GM19023 (cell line): ENCODE results near the gene CHCHD4.
"Not testable (repeated sequence)": the region's sequence is repeated elsewhere in the genome, so short reads cannot be mapped to it uniquely, and the experiment has no call there.

ENCODE experiments used
- ATAC-seq: cut with Tn5 transposase; IDR thresholded peaks from one replicate; pipeline ENCODE4 v1.9.1; 2021; ENCODE audit warnings: mild to moderate bottlenecking, moderate library complexity; ENCODE audit not compliant: unreplicated experiment

Gene CHCHD4

DNA sequence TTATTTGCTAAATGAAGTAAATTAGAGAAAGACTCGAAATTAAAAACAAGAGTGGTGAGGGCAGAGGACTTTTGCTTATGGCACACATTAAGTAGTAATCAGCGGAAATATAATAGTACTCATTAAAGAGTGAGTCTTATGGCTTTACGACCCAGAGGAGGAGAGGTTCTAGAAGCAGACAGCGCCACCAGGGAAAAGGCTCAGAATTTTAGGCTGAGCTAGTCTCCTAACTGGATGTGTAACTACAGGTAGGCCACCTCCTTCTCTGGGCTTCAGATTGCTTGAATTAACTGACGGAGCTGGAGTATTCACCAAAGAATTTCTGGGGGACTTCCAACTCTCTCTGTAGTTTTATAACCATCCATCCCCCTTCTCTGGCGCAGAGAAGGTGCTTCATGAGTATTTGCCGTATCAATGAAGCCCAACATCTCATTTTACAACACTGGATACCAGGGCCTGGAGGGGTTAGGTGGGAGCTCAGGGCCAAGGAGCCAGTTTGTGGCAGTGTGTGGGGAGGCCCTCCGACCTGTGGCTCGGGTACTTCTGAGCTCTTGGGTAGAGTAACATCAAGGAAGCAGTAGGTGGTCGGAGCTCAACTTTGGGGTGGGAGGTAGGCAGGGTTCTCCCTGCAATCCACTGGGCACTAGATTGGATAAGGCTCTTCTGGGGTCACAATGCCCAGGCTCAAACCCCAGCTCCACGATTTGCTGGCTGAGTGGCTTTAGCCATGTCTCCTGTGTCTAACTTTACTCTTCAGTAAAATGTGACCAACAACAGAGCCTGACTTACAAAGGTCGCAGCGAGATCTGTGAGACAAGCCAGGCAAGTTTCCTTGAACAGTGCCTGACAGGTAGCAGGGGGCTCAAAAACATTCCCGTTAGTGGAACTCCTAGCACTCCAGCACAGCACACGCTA, 1.1 kb downstream of the CHCHD4 start:
- ATAC-seq, result no peak

DNA sequence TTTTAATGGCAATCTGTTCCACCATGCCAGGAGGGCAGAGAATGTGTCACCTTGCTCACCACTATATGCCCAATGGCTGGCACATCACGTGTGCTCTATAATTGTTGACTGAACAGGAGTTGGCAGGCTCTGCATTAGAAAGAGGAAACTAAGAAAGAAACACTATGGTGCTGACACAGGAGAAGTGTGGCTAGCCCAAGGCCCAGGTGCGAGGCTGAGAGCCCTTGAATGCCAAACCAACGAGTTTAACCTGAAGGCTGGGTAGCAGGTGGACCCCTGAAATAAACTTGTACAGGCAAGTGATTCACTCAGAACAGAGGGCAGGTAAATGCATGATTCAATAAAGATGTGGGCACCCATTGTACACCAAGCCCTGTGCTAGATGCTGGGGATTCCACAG, 2.4 kb downstream of the CHCHD4 start:
- no peak for ATAC-seq

DNA sequence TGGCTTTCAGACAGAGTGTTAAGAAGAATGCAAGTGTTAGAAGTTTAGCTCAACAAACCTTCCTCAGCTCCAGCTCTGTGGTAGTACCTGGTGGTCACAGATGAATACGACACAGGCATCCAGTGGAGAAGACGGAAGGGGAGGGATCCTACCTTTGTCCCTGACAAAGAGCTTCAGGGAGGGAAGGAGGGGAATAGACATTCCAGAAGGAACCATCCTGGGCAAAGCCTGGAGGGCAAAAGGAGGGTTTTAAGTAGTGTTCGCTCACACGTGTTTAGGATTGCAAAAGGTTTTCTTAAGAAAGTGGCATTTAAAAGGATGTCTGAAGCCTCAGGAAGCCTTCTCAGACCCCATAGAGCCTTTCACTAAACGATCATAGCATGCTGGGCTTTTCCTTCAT, 2.8 kb downstream of the CHCHD4 start:
- ATAC-seq, result no peak

DNA sequence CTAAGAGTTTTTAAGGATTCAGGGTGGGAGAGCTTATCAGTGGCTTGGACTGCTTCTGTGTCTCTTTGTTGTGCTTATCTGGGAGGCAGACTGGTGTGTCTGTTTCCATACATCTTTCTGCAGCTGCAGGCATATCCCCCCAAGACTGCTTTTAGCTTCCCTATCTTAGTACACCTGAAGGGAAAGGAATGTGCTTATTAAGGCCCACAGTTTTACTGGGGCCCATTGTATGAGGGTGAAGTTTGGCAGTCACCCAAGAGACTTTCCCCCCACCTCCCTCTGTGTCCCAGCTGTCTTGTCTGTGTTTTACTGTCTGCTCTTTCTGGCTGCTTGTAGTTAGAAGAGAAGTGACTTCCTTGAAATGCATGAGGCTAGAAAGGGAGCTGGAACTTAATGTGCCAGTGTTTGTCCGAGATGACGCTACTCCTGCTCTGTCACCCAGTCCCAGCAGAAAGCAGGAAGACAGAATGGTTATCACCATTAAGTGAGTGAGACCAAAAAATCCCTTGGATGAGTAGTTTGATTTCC, 3.7 kb downstream of the CHCHD4 start:
- not testable (repeated sequence) for ATAC-seq

GRCh38 chr3:14120111-14120920, 4.4 kb downstream of the CHCHD4 start:
- ATAC-seq, result no peak

DNA sequence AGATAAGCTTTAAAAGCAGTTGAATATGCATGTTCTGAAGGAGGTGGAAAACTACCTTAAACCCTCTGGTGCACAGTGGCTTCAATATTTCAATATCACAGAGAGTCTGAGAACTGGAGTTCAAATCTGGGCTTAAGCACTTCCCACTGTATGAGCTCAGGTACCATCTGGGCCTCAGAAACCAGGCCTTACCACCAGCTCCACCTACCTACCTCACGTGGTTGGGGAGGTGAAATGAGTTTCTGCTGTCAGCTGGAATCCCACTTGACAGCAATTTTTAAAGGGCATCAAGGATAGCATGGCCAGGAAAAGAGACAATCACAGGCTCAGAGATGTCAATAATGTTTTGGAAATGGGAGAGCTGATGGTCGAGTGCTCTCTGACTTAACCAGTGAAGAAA, 5.0 kb downstream of the CHCHD4 start:
- no peak for ATAC-seq

DNA sequence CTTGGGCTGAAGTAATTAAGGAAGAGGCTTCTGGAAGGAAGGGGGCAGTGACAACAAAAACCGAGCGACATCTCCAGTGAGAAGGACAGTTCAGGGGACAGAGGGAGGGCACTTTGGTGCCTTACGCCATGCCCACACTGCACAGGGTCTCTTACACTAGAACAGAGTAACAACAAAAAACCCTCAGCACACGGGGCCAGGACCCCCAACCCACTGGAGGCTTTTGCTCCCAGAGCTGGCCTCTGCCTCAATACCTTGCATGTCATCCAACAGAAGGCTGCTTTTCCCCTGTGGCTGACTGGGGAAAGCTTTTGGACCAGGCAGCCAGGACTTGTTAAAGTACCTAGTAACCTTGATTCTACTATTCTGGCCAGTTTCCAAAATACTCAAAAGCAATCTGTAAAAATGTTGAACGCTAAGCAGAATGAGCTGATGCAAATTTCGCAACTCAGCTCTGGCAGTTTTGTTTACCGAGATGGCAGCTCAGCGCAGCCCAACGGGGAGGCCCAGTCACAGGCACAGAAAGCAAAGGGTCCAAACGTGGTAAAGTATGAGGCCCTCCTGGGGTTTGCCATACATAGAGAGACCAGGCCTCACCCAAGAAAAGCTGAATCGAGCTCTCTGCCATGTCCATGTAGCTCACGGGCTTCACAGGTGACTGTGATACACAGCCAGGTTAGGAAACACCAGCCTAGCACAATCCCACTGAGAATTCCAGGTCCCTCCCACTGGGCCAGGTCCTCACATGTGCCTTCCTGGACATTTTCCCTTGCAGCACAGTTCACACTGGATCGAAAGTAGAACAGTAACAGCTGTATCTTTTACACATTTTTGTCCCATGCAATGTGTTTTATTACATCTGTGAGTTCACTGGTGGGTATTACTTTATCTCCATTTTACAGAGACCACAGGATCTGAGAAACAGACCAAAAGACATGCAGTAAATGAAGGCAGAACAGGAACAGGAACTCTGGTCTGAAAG, 6.0 kb downstream of the CHCHD4 start:
- no peak for ATAC-seq

GRCh38 chr3:14117468-14118399, 6.9 kb downstream of the CHCHD4 start:
- no peak for ATAC-seq

DNA sequence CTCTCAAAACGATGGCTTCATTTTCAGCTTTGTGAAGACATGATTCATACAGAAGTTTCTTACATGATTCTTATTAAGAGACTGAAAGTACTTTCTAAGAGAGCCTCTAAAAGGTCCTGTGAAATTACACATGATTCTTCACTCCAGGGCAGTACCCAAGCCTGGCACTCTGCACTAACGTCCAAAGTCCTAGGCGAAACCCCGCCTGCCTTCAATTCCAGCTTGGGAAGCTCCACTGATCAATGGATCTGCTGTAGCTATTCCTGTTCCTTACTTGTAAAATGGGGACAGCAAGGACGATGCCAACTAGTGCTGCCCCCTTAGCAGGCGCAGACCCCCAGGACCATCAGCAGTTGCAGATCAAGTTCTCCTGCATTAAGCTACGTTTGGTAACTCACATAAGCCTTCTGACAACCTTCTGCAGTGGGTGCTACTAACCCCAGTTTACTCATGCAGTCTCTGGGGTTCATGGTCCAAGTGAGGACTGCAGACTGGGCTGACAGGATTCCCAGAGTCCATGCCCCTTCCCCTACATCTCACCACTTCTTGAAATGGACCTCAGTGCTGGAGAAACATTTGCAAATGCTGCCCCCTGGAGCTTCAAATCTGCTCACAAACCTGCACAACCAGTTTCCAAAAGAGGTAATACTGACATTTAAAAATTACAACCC, 10.6 kb downstream of the CHCHD4 start:
- no peak for ATAC-seq

GRCh38 chr3:14110699-14111098, 14.0 kb downstream of the CHCHD4 start:
- no peak for ATAC-seq

- not testable (repeated sequence) for ATAC-seq
Measured at GRCh38 chr3:14109821-14110220, 14.8 kb downstream of the CHCHD4 start.

GRCh38 chr3:14097616-14098391, 26.9 kb downstream of the CHCHD4 start:
- ATAC-seq, result no peak

DNA sequence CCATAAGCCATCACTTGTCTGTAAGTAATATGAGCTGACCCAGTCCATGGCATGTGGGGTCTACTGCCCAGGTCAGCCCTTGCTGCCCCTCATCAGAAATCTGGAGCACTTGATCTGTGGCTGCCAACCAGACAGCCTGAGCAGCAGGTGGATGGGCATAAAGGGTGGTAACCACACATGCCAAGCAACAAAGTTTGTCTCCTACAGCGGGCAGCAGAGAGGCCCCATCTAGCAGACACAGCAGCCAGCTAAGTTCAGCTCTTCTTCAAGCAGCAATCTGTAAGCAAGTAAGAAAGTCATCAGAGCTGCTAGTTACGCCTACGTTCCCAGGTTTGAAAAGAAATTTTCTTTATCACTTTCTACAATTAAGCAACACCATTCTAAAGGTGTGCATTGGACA, 27.9 kb downstream of the CHCHD4 start:
- ATAC-seq, result no peak

DNA sequence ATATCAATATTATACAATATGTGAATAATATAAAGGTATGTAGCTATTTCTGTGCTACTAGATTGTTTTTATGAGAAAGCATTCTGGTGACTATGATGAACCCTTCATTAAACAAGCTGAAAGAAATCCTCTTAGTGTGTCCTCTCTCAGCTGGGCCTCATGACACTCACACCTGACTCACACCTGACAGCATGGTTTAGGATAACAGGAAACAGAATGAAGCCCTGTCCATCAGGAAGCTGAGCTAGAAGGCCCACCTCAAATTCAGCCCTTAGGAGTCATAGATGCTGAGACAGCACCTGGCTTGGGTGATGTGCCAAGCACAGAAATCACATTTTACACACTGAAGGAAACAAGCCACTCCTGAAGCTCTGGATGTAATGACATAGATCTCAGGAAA, 30.8 kb downstream of the CHCHD4 start:
- ATAC-seq, result no peak

DNA sequence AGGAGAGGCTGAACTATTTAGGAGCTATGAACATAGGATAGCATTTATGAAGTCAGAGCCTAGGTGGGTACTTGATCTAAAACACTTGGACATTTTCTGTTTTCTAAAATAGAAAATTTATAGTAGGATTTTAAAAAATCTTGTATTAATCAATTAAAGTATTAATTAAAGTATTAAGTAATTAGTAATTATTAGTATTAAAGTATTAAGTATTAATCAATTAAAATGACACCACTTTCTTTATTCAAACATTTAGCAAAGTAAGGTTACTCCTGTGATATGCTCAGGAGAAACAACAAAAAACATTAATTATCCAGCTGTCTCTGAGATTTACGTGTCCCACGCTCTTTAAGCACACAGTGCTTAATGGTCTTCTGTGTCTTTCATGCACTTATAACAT, 32.2 kb downstream of the CHCHD4 start:
- ATAC-seq, result no peak

DNA sequence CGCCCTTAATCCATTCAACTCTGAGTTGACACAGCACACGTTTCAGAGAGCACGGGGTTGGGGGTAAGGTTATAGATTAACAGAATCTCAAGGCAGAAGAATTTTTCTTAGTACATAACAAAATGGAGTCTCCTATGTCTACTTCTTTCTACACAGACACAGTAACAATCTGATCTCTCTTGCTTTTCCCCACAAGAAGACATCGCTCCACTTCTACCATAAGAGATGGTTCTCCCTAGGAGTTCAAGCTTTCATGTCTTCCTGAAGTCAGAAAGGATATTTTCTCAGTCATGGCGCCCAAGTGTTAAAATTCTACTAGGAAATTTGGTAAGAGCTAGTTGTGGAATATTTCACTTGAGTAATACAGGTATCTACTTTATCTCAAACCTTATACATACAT, 32.7 kb downstream of the CHCHD4 start:
- ATAC-seq, result not testable (repeated sequence)

DNA sequence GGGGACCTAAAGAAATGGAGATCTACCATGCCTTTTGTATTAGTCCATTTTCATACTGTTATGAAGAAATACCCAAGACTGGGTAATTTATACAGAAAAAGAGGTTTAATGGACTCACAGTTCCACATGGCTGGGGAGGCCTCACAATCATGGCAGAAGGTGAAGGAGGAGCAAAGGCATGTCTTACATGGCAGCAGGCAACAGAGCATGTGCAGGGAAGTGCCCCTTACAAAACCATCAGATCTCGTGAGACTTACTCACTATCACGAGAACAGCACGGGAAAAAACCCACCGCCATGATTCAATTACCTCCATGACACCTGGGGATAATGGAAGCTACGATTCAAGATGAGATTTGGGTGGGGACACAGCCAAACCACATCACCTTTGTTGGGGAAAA, 37.2 kb downstream of the CHCHD4 start:
- ATAC-seq, result not testable (repeated sequence)

GRCh38 chr3:14082108-14082657, 42.5 kb downstream of the CHCHD4 start:
- ATAC-seq, result no peak
